SJSA1 (cell line): ENCODE data around the gene NWD2. TPM values are rescaled to one million over a fixed set of nuclear protein-coding genes. Genes with fewer than 3 reads are reported as not detected.

Experiments
- DNase-seq, 2 experiments: peaks; one replicate each; pipeline ENCODE4 v3.0.0-alpha.2; 2015 to 2020; ENCODE audit warnings: low spot score in 2 of 2, low read depth in 1 of 2
- H3K27ac ChIP-seq: fragments of 250-450 bp; sonication (Bioruptor Pico); 2 replicates; pipeline ENCODE4 v1.5.1; 2020; ENCODE audit warnings: mild to moderate bottlenecking, moderate library complexity
- H3K27me3 ChIP-seq: fragments of 250-450 bp; sonication (Bioruptor Pico); replicated peaks from 2 replicates; pipeline ENCODE4 v1.5.1; 2020; ENCODE audit warnings: mild to moderate bottlenecking, moderate library complexity
- H3K36me3 ChIP-seq: fragments of 250-450 bp; sonication (Bioruptor Pico); 2 replicates; pipeline ENCODE4 v1.5.1; 2020; ENCODE audit warnings: mild to moderate bottlenecking
- H3K4me1 ChIP-seq: fragments of 250-450 bp; sonication (Bioruptor Pico); replicated peaks from 2 replicates; pipeline ENCODE4 v1.6.1; 2021; ENCODE audit warnings: mild to moderate bottlenecking
- H3K4me3 ChIP-seq: fragments of 250-450 bp; sonication (Bioruptor Pico); 2 replicates; pipeline ENCODE4 v1.5.1; 2020; ENCODE audit warnings: mild to moderate bottlenecking
- H3K9me3 ChIP-seq: fragments of 250-450 bp; sonication (Bioruptor Pico); replicated peaks from 2 replicates; pipeline ENCODE4 v1.5.1; 2020; ENCODE audit warnings: mild to moderate bottlenecking
- total RNA-seq: library from RNA; depleted of rRNA; stranded (reverse); fragments of >200 nt; shearing (Covaris generic); gene quantifications from 2 replicates; pipeline ENCODE4 v1.2.3, GENCODE V29; 2014

Gene NWD2
- total RNA-seq, 1 experiment from 2014 or later = not detected

DNA sequence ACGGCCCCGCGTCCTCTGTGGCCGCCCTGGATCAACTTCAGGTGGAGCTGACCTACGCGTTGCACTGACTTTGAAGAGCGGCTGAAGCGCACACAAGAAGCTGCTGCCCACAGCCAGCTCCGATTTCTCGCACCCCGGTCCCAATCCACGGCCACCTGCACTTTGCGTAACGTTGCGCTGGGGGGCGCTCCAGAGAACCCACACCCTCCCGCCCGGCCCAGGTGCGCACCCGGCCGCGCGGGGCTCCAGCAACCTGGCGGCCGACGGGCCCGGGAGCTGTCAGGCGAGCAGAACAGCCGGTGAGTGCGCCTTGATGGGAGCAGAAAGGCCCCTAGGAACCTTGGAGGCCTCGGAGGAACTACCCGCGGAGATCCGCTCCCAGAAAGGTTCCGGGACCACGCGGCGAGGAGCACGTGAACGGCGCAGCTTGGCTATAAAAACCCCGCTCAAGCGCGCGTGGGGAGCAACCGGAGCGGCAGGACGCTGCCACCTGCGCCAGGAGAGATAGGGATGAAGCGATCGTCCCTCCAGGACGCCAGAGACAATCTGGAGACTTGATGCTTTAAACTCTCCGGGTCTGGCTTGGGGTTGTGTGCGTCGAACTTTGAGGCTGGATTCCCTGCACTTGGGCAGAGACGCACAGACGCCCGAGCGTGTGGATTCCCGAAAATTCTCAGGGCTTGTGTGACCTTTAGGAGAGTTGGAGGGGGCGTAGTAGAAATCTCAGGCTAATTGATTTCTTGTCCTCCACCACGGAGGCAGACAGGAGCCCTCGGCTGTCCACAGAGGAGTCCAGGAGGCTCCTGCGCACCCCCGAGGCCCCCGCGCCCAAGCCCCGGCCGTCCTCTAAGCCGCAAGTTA, 591 bp upstream of the NWD2 start:
- no peak for DNase-seq

DNA sequence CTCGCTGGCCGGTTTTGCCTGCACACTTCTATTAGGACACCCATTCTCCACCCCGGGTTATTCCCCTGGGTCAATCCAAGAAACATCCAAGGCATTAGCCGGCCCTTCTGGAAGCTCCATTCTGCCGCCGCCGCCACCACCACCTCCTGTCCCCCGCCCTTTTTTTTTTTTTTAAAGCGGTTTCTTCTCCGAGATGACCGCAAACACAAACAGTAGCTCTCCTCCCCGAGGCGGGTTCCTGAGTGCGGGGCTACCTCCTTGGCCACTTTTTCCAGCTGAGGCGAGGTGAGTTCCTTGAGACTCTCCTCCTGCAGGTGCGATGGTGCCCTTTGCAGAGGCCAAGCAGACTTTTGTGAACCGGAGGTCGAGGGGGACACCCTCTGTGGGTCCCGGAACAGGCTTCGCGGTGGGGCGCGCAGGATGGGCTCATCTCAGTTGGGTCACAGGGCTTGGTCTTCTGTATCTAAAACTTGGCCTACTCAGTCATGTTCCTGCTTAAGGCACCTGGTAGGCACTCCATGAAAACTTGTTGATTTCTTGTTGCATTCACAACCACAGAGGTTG, 930 bp downstream of the NWD2 start:
- H3K9me3 ChIP-seq = no peaks in the 10 kb centered on the region
- H3K27ac ChIP-seq = no peak overlapping the region
- no peaks in the 10 kb centered on the region for H3K4me1 ChIP-seq
- DNase-seq = no peak
- no peak overlapping the region for H3K4me3 ChIP-seq
- no peaks in the 10 kb centered on the region for H3K36me3 ChIP-seq
- H3K27me3 ChIP-seq = peaks cover 2% of the 10 kb centered on the region; the same call in 1 of the 2 replicates

More for the DNA sequence above, 591 bp upstream of the NWD2 start:
- no peaks in the 10 kb centered on the region for H3K9me3 ChIP-seq
- H3K27ac ChIP-seq = no peak overlapping the region
- peaks cover 2% of the 10 kb centered on the region; the same call in 1 of the 2 replicates for H3K27me3 ChIP-seq
- H3K36me3 ChIP-seq = no peaks in the 10 kb centered on the region
- H3K4me1 ChIP-seq = no peaks in the 10 kb centered on the region
- H3K4me3 ChIP-seq = no peak overlapping the region

- no peaks in the 10 kb centered on the region for H3K4me1 ChIP-seq
- no peaks in the 10 kb centered on the region for H3K36me3 ChIP-seq
- H3K27me3 ChIP-seq = peaks cover 2% of the 10 kb centered on the region; the same call in 1 of the 2 replicates
- H3K27ac ChIP-seq = no peak overlapping the region
- no peaks in the 10 kb centered on the region for H3K9me3 ChIP-seq
- no peak for DNase-seq
- H3K4me3 ChIP-seq = no peak overlapping the region
Observed at GRCh38 chr4:37246891-37247290, 2.3 kb downstream of the NWD2 start.

- H3K9me3 ChIP-seq = no peaks in the 10 kb centered on the region
- H3K27me3 ChIP-seq = no peaks in the 10 kb centered on the region
- no peaks in the 10 kb centered on the region for H3K4me1 ChIP-seq
- H3K4me3 ChIP-seq = no peak overlapping the region
- H3K27ac ChIP-seq = no peak overlapping the region
- DNase-seq = no peak
- H3K36me3 ChIP-seq = no peaks in the 10 kb centered on the region
Observed at GRCh38 chr4:37258221-37258620, 13.7 kb downstream of the NWD2 start.

- H3K9me3 ChIP-seq = no peaks in the 10 kb centered on the region
- DNase-seq = no peak
- H3K4me3 ChIP-seq = no peak overlapping the region
- H3K4me1 ChIP-seq = no peaks in the 10 kb centered on the region
- H3K27me3 ChIP-seq = no peaks in the 10 kb centered on the region
- H3K36me3 ChIP-seq = no peaks in the 10 kb centered on the region
- no peak overlapping the region for H3K27ac ChIP-seq
Observed at GRCh38 chr4:37268319-37268718, 23.8 kb downstream of the NWD2 start.

GRCh38 chr4:37279121-37279520, 34.6 kb downstream of the NWD2 start:
- Histone ChIP-seq H3K27ac (no peak overlapping the region), H3K4me1 (no peaks in the 10 kb centered on the region), H3K9me3 (no peaks in the 10 kb centered on the region), H3K36me3 (no peaks in the 10 kb centered on the region), H3K27me3 (no peaks in the 10 kb centered on the region), H3K4me3 (no peak overlapping the region)
- no peak for DNase-seq

DNA sequence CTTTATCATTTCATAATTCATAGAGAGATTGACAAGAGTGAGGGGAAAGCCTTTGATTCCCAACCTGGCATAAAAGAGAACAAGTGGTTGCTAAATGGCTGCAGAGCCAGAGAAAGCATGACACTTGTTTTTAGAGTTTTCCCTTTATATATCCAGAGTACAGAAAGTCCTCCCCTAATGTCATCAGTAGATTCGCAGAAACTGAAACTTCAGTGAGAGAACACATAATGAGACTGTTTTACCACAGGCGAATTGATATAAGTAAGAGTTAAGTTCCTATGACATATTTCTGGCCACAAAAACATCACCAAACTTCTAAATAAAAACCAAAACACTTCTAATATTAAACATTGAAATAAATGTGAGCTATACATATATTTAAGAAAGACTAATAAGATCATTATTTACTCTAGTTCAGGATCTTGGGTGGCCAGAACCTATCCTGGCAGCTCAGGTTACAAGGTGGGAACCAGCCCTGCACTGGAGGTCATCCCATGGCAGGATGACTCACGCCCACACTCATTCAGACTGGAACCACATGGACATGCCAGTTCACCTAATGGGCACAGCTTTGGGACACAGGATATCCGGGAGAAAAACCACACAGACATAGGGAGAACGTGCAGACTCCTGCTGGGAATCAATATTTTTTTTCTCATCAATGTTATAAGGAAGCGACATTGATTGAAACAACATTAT, 35.5 kb downstream of the NWD2 start:
- Histone ChIP-seq H3K4me1 (no peaks in the 10 kb centered on the region), H3K27me3 (no peaks in the 10 kb centered on the region)
- no peak for DNase-seq

GRCh38 chr4:37299468-37299867, 54.9 kb downstream of the NWD2 start:
- Histone ChIP-seq H3K4me1 (no peaks in the 10 kb centered on the region), H3K4me3 (no peak overlapping the region), H3K9me3 (no peaks in the 10 kb centered on the region), H3K27ac (no peak overlapping the region), H3K27me3 (no peaks in the 10 kb centered on the region), H3K36me3 (no peaks in the 10 kb centered on the region)
- no peak for DNase-seq

More for the DNA sequence above, 35.5 kb downstream of the NWD2 start:
- Histone ChIP-seq H3K9me3 (no peaks in the 10 kb centered on the region), H3K27ac (no peak overlapping the region), H3K36me3 (no peaks in the 10 kb centered on the region), H3K4me3 (no peak overlapping the region)

DNA sequence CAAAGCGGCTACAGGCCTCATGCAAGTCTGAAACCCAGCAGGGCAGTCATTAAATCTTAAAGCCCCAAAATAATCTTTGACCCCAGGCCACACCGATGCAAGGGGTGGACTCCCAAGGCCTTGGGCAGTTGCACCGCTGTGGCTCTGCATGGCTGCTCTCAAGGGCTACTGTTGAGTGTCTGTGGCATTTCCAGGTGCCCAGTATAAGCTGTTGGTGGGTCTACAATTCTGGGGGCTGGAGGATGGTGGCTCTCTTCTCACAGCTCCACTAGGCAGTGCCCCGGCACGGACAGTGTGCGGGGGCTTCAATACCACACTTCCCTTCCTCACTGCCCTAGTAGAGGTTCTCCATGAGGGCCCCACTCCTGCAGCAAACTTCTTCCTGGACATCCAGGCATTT, 60.1 kb downstream of the NWD2 start:
- Histone ChIP-seq H3K27ac (no peak overlapping the region), H3K4me3 (no peak overlapping the region), H3K36me3 (no peaks in the 10 kb centered on the region), H3K27me3 (no peaks in the 10 kb centered on the region), H3K9me3 (no peaks in the 10 kb centered on the region), H3K4me1 (no peaks in the 10 kb centered on the region)
- DNase-seq = no peak

GRCh38 chr4:37305984-37306383, 61.4 kb downstream of the NWD2 start:
- no peaks in the 10 kb centered on the region for H3K27me3 ChIP-seq
- H3K4me3 ChIP-seq = no peak overlapping the region
- no peak for DNase-seq
- H3K27ac ChIP-seq = no peak overlapping the region
- H3K9me3 ChIP-seq = no peaks in the 10 kb centered on the region
- H3K4me1 ChIP-seq = no peaks in the 10 kb centered on the region
- no peaks in the 10 kb centered on the region for H3K36me3 ChIP-seq

DNA sequence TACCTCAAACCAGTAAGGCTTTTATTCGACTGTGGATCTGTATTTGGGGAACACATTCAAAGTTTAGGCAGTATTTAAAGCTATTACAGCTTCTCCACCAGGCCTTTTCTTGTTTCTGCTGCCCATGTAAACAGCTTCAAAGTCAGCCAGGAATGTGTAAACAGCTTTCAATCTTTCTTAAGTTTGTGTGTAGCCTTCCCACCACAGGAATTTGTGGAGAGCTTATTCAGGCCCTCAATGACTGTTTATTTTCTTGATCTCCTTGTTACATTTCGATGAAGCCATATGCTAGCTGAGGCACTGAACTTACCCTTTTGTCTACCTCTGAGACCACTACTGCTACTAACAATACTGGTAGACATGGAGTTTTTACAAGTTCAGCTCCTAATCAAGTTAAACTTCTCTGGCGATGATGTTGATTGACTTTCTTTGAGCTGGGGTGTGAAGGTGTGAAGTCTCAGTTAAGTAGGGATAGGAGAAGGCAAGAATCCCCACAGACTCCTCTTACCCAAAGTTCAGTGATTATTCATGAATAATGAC, 72.6 kb downstream of the NWD2 start:
- Histone ChIP-seq H3K9me3 (no peaks in the 10 kb centered on the region), H3K27me3 (no peaks in the 10 kb centered on the region), H3K27ac (no peak overlapping the region), H3K4me1 (no peaks in the 10 kb centered on the region), H3K36me3 (no peaks in the 10 kb centered on the region), H3K4me3 (no peak overlapping the region)
- DNase-seq = peak in 1 of 2 experiments; percentile 1

DNA sequence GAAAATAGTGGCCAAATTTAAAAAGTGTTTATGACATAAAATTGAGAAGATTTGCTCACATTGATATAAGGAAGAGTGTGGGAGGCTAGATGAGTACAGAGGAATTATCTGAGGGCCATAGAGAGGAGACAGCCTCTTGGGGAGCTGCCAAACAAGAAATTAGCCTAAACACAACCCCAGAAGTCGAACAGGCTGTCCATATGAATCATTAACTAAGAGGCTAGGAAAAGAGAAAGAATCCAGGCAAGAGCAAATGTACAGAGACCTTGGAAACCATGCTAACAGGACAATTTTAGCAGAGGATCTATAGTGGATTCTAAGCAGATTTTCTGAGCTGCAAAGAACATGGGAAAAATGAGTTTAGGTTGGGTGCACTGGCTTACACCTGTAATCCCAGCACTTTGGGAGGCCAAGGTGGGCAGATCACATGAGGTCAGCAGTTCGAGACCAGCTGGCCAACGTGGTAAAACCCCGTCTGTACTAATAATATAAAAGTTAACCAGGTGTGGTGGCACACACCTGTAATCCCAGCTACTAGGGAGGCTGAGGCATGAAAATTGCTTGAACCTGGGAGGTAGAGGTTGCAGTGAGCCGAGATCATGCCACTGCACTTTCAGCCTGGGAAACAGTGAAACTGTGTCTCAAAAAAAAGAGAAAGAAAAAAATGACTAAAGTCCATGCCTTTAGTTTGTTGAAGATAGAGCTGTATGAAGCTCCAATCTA, 76.1 kb downstream of the NWD2 start:
- Histone ChIP-seq H3K36me3 (no peaks in the 10 kb centered on the region), H3K4me1 (no peaks in the 10 kb centered on the region), H3K27me3 (no peaks in the 10 kb centered on the region), H3K27ac (no peak overlapping the region), H3K9me3 (no peaks in the 10 kb centered on the region), H3K4me3 (no peak overlapping the region)
- no peak for DNase-seq

DNA sequence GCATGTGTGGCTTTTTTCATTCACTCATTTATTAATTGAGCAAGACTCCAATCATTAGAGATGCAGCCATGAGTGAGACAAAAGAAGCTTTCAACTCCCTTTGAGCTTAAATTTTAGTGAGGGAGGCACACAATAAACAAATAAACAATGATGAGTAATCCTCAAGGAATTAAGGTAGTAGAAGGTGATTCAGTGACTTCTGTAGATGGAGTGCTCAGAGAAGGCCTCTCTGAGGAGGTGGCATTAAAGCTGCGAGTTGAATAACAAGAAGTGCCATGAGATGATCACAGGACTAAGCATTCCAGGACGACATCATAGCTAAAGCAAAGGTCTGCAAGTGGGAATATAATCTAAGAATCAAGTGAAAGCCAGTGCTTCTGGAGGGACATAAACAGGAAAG, 77.6 kb downstream of the NWD2 start:
- no peak overlapping the region for H3K4me3 ChIP-seq
- H3K27me3 ChIP-seq = no peaks in the 10 kb centered on the region
- no peaks in the 10 kb centered on the region for H3K4me1 ChIP-seq
- no peaks in the 10 kb centered on the region for H3K9me3 ChIP-seq
- H3K27ac ChIP-seq = no peak overlapping the region
- DNase-seq = no peak
- H3K36me3 ChIP-seq = no peaks in the 10 kb centered on the region
